HG02840 (cell line): ENCODE data around the gene SNRPD2.

Source experiments
- ATAC-seq: cut with Tn5 transposase; IDR thresholded peaks from one replicate; pipeline ENCODE4 v1.9.1; 2021; ENCODE audit warnings: mild to moderate bottlenecking, moderate library complexity, moderate number of reproducible peaks; ENCODE audit not compliant: unreplicated experiment, low FRiP score

SNRPD2 gene

GRCh38 chr19:45660636-45661035 lies 31.1 kb downstream of the SNRPD2 start:
- ATAC-seq, result no peak

- ATAC-seq, result no peak
Measured at GRCh38 chr19:45659096-45659729, 32.5 kb downstream of the SNRPD2 start.

GRCh38 chr19:45657520-45658167 lies 34.1 kb downstream of the SNRPD2 start:
- no peak for ATAC-seq

- ATAC-seq, result no peak
Measured at GRCh38 chr19:45655073-45655472, 36.7 kb downstream of the SNRPD2 start.

- ATAC-seq, result no peak
Measured at GRCh38 chr19:45653634-45654033, 38.1 kb downstream of the SNRPD2 start.

- no peak for ATAC-seq
Measured at GRCh38 chr19:45650722-45651121, 41.0 kb downstream of the SNRPD2 start.

- no peak for ATAC-seq
Measured at GRCh38 chr19:45646345-45646698, 45.4 kb downstream of the SNRPD2 start.

- ATAC-seq, result no peak
Measured at GRCh38 chr19:45645631-45646344, 46.0 kb downstream of the SNRPD2 start.

- no peak for ATAC-seq
Measured at GRCh38 chr19:45645068-45645630, 46.6 kb downstream of the SNRPD2 start.

- no peak for ATAC-seq
Measured at GRCh38 chr19:45643927-45644771, 47.6 kb downstream of the SNRPD2 start.

GRCh38 chr19:45643024-45643926 lies 48.5 kb downstream of the SNRPD2 start:
- peak; percentile 21 for ATAC-seq

GRCh38 chr19:45641274-45642105 lies 50.3 kb downstream of the SNRPD2 start:
- ATAC-seq, result peak; percentile 36

GRCh38 chr19:45640849-45641273 lies 50.9 kb downstream of the SNRPD2 start:
- no peak for ATAC-seq

- ATAC-seq, result no peak
Measured at GRCh38 chr19:45638930-45639729, 52.6 kb downstream of the SNRPD2 start, which contains the start of gene EML2. Gene EML2 (minus strand): TSS chr19:45639397. CDS start chr19:45639376, 21 bp downstream.

GRCh38 chr19:45637890-45638667 lies 53.7 kb downstream of the SNRPD2 start:
- no peak for ATAC-seq
